K562 (cell line): Measurements from ENCODE around the gene SLC24A4. TPM values are rescaled to one million over a fixed set of nuclear protein-coding genes. Genes with fewer than 3 reads are reported as not detected.

Experiments used
- ATAC-seq: fragments of 200-7000 bp; cut with Tn5 transposase; 3 replicates; pipeline ENCODE4 v1.9.1; 2020; ENCODE audit warnings: moderate library complexity
- BruUV-seq: library from RNA; stranded (reverse); fragments of 400-500 nt; replicated peaks from 2 replicates; lab custom pipeline; 2021; lab: Mats Ljungman, UMichigan
- CTCF ChIA-PET: fragments of 300-600 bp; formaldehyde crosslinking; extraction: SDS; loops from one replicate; lab custom pipeline; 2021; ENCODE audit warnings: low intra/inter-chr PET ratio; lab: Yijun Ruan, JAX
- POLR2A ChIA-PET: fragments of 300-600, 350-650 bp; sonication (Branson Sonifier 250); formaldehyde crosslinking; extraction: SDS; loops from one replicate; lab custom pipeline; 2021; ENCODE audit warnings: antibody characterized with exemption, inconsistent platforms; lab: Yijun Ruan, JAX
- DNase-seq, 4 experiments: peaks; one replicate each; pipeline versions ENCODE4 v3.0.0 to v3.0.0-alpha.2; 2011 to 2018; ENCODE audit warnings: low spot score in 3 of 4, mixed read lengths in 3 of 4; ENCODE audit errors: extremely low read depth in 1 of 4
- FAIRE-seq: peaks from 2 replicates; lab custom pipeline; 2011; peaks lifted over from hg19 to GRCh38; lab: Jason Lieb, UNC
- H2AFZ ChIP-seq: 2 replicates; pipeline ENCODE4 v1.6.0; 2011; ENCODE audit warnings: low read depth, low read length, control low read depth, inconsistent platforms
- H3K27ac ChIP-seq: fragments of 200-600 bp; 3 replicates; pipeline ENCODE4 v1.8.0; 2011; ENCODE audit warnings: low read depth, mild to moderate bottlenecking, control low read depth, inconsistent platforms, low read length, moderate library complexity, mixed read lengths; ENCODE audit errors: extremely low read depth
- H3K27me3 ChIP-seq, 2 experiments: fragments of 300-600 bp in 1 of 2; 2 replicates in 1 of 2; 3 replicates in 1 of 2; pipeline versions ENCODE4 v1.6.0 to v1.8.0; 2011; ENCODE audit warnings: inconsistent platforms in 2 of 2, low read length in 2 of 2, mild to moderate bottlenecking in 1 of 2, mixed read lengths in 1 of 2, moderate library complexity in 1 of 2; ENCODE audit not compliant: control insufficient read depth in 2 of 2, insufficient read depth in 2 of 2
- H3K36me3 ChIP-seq: fragments of 300-600 bp; 3 replicates; pipeline ENCODE4 v1.8.0; 2011; ENCODE audit warnings: mild to moderate bottlenecking, low read length, inconsistent platforms; ENCODE audit not compliant: control insufficient read depth, insufficient read depth
- H3K4me1 ChIP-seq, 2 experiments: fragments of 200-600 bp in 1 of 2; replicated peaks in 1 of 2; 2 replicates in 1 of 2; 3 replicates in 1 of 2; pipeline versions ENCODE4 v1.5.1 to v1.8.0; 2011; ENCODE audit warnings: inconsistent platforms in 2 of 2, low read length in 2 of 2, mild to moderate bottlenecking in 1 of 2, mixed read lengths in 1 of 2, moderate library complexity in 1 of 2; ENCODE audit not compliant: control insufficient read depth in 2 of 2, insufficient read depth in 2 of 2
- H3K4me2 ChIP-seq: 2 replicates; pipeline ENCODE4 v1.6.1; 2011; ENCODE audit warnings: low read length, control low read depth, inconsistent platforms, mixed read lengths; ENCODE audit not compliant: insufficient read depth
- H3K4me3 ChIP-seq: fragments of 200-600 bp; sonication (generic), shearing (Covaris generic); 2 replicates; pipeline ENCODE4 v1.5.1; 2016; ENCODE audit warnings: control low read depth, inconsistent platforms
- H3K79me2 ChIP-seq: fragments of 200-600 bp; 3 replicates; pipeline ENCODE4 v1.8.0; 2011; ENCODE audit warnings: low read length, inconsistent platforms; ENCODE audit not compliant: control insufficient read depth, insufficient read depth
- H3K9ac ChIP-seq, 2 experiments: 2 replicates each; pipeline versions ENCODE4 v1.6.0 to v1.6.1; 2011; ENCODE audit warnings: low read depth in 2 of 2, low read length in 2 of 2, control low read depth in 1 of 2, inconsistent platforms in 1 of 2, mild to moderate bottlenecking in 1 of 2, mixed read lengths in 1 of 2; ENCODE audit not compliant: insufficient read depth in 1 of 2
- H3K9me1 ChIP-seq: one replicate; pipeline ENCODE4 v1.6.0; 2011; ENCODE audit warnings: inconsistent platforms, mild to moderate bottlenecking, low read length, moderate library complexity; ENCODE audit not compliant: control insufficient read depth, insufficient read depth
- H3K9me3 ChIP-seq: replicated peaks from 2 replicates; pipeline ENCODE4 v1.5.1; 2011; ENCODE audit warnings: low read depth, low read length, inconsistent platforms; ENCODE audit not compliant: control insufficient read depth, insufficient read depth
- H4K20me1 ChIP-seq: replicated peaks from 2 replicates; pipeline ENCODE4 v1.6.1; 2011; ENCODE audit warnings: low read length, inconsistent platforms, mixed read lengths; ENCODE audit not compliant: control insufficient read depth, insufficient read depth
- CTCF ChIP-seq, 3 experiments: IDR thresholded peaks in 2 of 3; conservative IDR thresholded peaks in 1 of 3; 2 replicates each; pipeline ENCODE4 v1.5.1; 2011 to 2012; ENCODE audit warnings: low read length in 3 of 3, mild to moderate bottlenecking in 3 of 3, control low read depth in 2 of 3, improper control_type of control experiment in 1 of 3, inconsistent platforms in 1 of 3, low read depth in 1 of 3, mixed read lengths in 1 of 3, moderate library complexity in 1 of 3; ENCODE audit not compliant: insufficient read depth in 2 of 3
- GABPA ChIP-seq: fragments of 200-800 bp; sonication (Bioruptor generic); conservative IDR thresholded peaks from 2 replicates; pipeline ENCODE4 v1.6.1; 2016; ENCODE audit warnings: low read depth, missing genetic modification characterization, missing compliant biosample characterization
- RAD21 ChIP-seq, 2 experiments: fragments of 250-450 bp in 1 of 2; fragments of 450-650 bp in 1 of 2; sonication (Bioruptor Pico) in 1 of 2; formaldehyde crosslinking in 1 of 2; IDR thresholded peaks in 1 of 2; conservative IDR thresholded peaks in 1 of 2; 2 replicates each; pipeline versions ENCODE4 v1.4.0 to v1.8.0; 2020 to 2022; ENCODE audit warnings: mild to moderate bottlenecking in 2 of 2, moderate library complexity in 1 of 2
- SP1 ChIP-seq: sonication (generic); formaldehyde crosslinking; IDR thresholded peaks from 2 replicates; pipeline ENCODE4 v1.8.1; 2022; ENCODE audit warnings: mild to moderate bottlenecking, missing genetic modification reagents
- TAF1 ChIP-seq: IDR thresholded peaks from 2 replicates; pipeline ENCODE4 v1.6.1; 2011; ENCODE audit warnings: mild to moderate bottlenecking, low read length, moderate library complexity; ENCODE audit not compliant: insufficient read depth, control insufficient read depth, severe bottlenecking; ENCODE audit errors: extremely low read depth
- ZNF639 ChIP-seq, 2 experiments: fragments of 200-800 bp in 1 of 2; sonication (Bioruptor generic) in 1 of 2; sonication (generic) in 1 of 2; formaldehyde crosslinking in 1 of 2; IDR thresholded peaks in 1 of 2; conservative IDR thresholded peaks in 1 of 2; 2 replicates each; pipeline versions ENCODE4 v1.5.0 to v1.6.1; 2016 to 2020; ENCODE audit warnings: missing compliant biosample characterization in 1 of 2, missing genetic modification characterization in 1 of 2, missing genetic modification reagents in 1 of 2
- WGBS: fragments of 100-300 bp; shearing (Covaris generic); methylation state at CpG from one replicate; pipeline ENCODE4 v1.1.6; 2016; ENCODE audit warnings: low coverage, mixed read lengths; ENCODE audit not compliant: insufficient coverage; ENCODE audit errors: missing lambda C conversion rate; 5-methylcytosine and 5-hydroxymethylcytosine counted together
- in situ Hi-C: fragments of 300-500 bp; cut with MboI; formaldehyde crosslinking; loops from 4 replicates; pipeline ENCODE4 v1.15.0; 2018; ENCODE audit warnings: inconsistent platforms, mixed read lengths
- intact Hi-C: fragments of 100-400 bp; cut with micrococcal nuclease; formaldehyde crosslinking; loops from 2 replicates; pipeline ENCODE4 v1.14.2; 2022
- polyA plus RNA-seq, 8 experiments: library from polyadenylated mRNA; depleted of rRNA in 4 of 8; stranded (reverse) in 5 of 8; unstranded in 3 of 8; fragments of >200 nt; fragmentation: Nextera tagmentation in 2 of 8; fragmentation: Illumina TruSeq in 1 of 8; extraction: Ambion mirVana in 2 of 8; extraction: Trizol in 1 of 8; gene quantifications; 2 replicates each; pipeline versions ENCODE4 v1.2.1 to v1.2.3, GENCODE V29; 2011 to 2014; ENCODE audit warnings: inconsistent platforms in 1 of 8, missing spikeins in 1 of 8
- total RNA-seq, 7 experiments: library from RNA; depleted of rRNA in 6 of 7; stranded (reverse); fragments of >200 nt in 6 of 7; fragmentation: Illumina TruSeq in 2 of 7; extraction: Trizol in 2 of 7; gene quantifications; 2 replicates each; pipeline versions ENCODE4 v1.2.1 to v1.2.3, GENCODE V29; 2011 to 2021; ENCODE audit warnings: low replicate concordance in 1 of 7

Gene SLC24A4
- total and polyA plus RNA-seq, 9 of the 15 experiments (the other 6 are each of a cell fraction or from before 2014, with no cell fraction given), result not detected

DNA sequence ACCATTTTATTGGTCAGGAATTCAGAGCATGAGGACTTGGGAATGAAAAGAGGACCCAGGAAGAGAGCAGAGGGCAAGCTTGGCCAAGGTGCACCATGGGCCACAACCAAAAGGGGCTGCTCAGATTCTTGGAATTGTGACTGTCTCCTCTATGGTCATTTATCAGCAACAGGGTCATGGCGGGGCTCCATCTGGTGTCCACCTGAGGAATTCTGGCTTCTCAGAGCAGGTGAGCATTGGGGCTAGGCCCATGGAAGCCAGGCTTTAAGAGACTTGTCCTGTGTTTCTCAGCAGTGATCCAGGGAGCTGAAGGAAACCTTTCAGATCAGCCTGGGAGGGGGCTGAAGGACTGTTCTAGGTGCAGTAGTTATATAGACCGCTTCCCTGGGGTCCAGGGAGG is 188.0 kb downstream of the SLC24A4 start:
- BruUV-seq, result no TSS peak
- no peaks in the 10 kb centered on the region for H3K9me3 ChIP-seq
- FAIRE-seq, result no peak
- no peak; the same call in 2 of the 3 replicates for ATAC-seq
- H3K79me2 ChIP-seq, result no peaks in the 10 kb centered on the region
- WGBS, result 0% methylated on average over 1 of the region's 2 CpGs
- peaks cover 0 to 8% of the 10 kb centered on the region in 2 experiments; a peak in 2 of 5 replicates for H3K4me1 ChIP-seq
- H2AFZ ChIP-seq, result no peak overlapping the region
- H3K36me3 ChIP-seq, result no peaks in the 10 kb centered on the region
- intact Hi-C loops (no loop called here), in situ Hi-C loops (no loop called here)
- TF ChIP-seq GABPA (tag), result no peak
- no peak for TF ChIP-seq TAF1
- TF ChIP-seq ZNF639 (CRISPR knock-in tag; conservative IDR thresholded peaks at IDR 0.05 in 1 of 2, IDR thresholded peaks at IDR 0.05 in 1 of 2), result no peak
- peak in 1 of 3 experiments; percentile 22; a peak in 1 of 6 replicates for TF ChIP-seq CTCF (IDR thresholded peaks at IDR 0.05 in 2 of 3, conservative IDR thresholded peaks at IDR 0.05 in 1 of 3; ENCODE audit: insufficient read depth in 2 of 3, low read depth in 1 of 3, low read length in 3 of 3)
- TF ChIP-seq SP1 (CRISPR knock-in tag), result no peak
- 0 out of 4 replicates have a peak, but pooled peaks of 1 of the 2 experiments have one; percentile 21 for TF ChIP-seq RAD21 (CRISPR knock-in tag; conservative IDR thresholded peaks at IDR 0.05 in 1 of 2, IDR thresholded peaks at IDR 0.05 in 1 of 2)
- DNase-seq, result peak in 2 of 4 experiments; percentile 5 to 12
- H3K27me3 ChIP-seq, result peaks cover 3 to 34% of the 10 kb centered on the region in 2 experiments; a peak in 4 of 5 replicates
- no peaks in the 10 kb centered on the region for H3K9me1 ChIP-seq
- POLR2A ChIA-PET, result interaction anchor here (0.7 kb wide), 1 partner anchor 625 kb away, joined by 3 read pairs; no protein-coding TSS in a partner anchor
- no peak overlapping the region for H3K9ac ChIP-seq
- no peak overlapping the region for H3K4me2 ChIP-seq
- no peaks in the 10 kb centered on the region for H4K20me1 ChIP-seq
- CTCF ChIA-PET, result no interaction called here
- no peak overlapping the region for H3K4me3 ChIP-seq
- no peak overlapping the region for H3K27ac ChIP-seq
